ENCODE results near the gene SNIP1.

SNIP1 gene

DNA sequence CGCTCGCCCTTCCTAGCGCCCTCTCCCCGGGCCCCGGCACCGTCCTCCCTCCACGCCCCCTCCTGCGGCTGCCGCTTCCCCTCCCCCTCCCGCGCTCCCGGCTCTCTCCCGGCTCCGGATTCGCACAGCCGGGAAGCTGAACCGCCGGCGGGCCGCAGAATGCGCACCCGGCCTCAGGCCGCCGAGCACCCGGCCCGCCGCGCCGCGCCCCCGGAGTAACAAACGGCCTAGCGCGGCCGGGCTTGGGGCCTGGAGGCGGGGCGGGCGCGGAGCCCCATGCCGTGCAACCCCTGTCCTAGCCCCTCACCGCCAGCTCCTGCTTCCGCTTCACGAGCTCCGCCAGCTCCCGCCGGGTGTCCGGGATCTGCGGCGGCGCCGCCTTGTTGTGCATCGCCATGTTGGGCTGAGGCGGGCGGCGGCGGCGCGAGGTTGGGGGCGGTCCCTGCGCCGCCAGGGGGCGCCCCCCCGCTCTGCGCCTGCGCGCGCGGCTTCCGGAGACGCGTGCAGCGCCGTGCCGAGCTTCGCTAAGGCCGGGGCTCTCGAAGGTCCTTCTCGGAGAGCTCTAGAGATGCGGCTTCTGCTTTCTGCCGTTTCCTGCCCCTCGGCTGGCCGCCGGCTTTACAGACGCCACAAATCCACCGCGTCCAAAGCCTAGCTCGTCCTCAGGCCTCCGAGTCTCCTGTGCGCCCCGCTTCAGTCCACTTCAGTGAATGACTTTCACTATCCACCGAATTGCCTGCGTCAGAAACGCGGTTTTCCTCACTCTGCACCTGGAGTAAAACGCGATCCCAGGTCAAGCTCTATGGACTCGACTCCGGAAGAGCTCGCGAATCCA is 39.5 kb downstream of the SNIP1 start, which contains the start of gene MEAF6:
Gene MEAF6 (minus strand): TSS at position 417 of the 835 bp plus-strand sequence. CDS start 20 bp downstream, at position 397.
- peak; percentile 50 for TF ChIP-seq REST (IDR thresholded peaks at IDR 0.05; ENCODE audit: insufficient replicate concordance, low read depth)
- peak; percentile 66; the same call in 1 of the 2 replicates for TF ChIP-seq SPI1 (IDR thresholded peaks at IDR 0.05; ENCODE audit: borderline replicate concordance, low read depth)
- peak; percentile 77 for TF ChIP-seq POLR2AphosphoS5 (IDR thresholded peaks at IDR 0.05; ENCODE audit: low read depth)
- no peak for TF ChIP-seq GABPA (IDR thresholded peaks at IDR 0.05; ENCODE audit: low read depth)
- TF ChIP-seq, protein P1, sequence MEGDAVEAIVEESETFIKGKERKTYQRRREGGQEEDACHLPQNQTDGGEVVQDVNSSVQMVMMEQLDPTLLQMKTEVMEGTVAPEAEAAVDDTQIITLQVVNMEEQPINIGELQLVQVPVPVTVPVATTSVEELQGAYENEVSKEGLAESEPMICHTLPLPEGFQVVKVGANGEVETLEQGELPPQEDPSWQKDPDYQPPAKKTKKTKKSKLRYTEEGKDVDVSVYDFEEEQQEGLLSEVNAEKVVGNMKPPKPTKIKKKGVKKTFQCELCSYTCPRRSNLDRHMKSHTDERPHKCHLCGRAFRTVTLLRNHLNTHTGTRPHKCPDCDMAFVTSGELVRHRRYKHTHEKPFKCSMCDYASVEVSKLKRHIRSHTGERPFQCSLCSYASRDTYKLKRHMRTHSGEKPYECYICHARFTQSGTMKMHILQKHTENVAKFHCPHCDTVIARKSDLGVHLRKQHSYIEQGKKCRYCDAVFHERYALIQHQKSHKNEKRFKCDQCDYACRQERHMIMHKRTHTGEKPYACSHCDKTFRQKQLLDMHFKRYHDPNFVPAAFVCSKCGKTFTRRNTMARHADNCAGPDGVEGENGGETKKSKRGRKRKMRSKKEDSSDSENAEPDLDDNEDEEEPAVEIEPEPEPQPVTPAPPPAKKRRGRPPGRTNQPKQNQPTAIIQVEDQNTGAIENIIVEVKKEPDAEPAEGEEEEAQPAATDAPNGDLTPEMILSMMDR (IDR thresholded peaks at IDR 0.05; ENCODE audit: insufficient read depth, low read length): peak; percentile 15
- peak; percentile 65 to 86 for DNase-seq (ENCODE audit: low read depth in 1 of 2, low spot score in 1 of 2)
- peak within 1 kb of the TSS; percentile 75 for H3K4me3 ChIP-seq (replicated peaks; ENCODE audit: insufficient read depth, low read length)

DNA sequence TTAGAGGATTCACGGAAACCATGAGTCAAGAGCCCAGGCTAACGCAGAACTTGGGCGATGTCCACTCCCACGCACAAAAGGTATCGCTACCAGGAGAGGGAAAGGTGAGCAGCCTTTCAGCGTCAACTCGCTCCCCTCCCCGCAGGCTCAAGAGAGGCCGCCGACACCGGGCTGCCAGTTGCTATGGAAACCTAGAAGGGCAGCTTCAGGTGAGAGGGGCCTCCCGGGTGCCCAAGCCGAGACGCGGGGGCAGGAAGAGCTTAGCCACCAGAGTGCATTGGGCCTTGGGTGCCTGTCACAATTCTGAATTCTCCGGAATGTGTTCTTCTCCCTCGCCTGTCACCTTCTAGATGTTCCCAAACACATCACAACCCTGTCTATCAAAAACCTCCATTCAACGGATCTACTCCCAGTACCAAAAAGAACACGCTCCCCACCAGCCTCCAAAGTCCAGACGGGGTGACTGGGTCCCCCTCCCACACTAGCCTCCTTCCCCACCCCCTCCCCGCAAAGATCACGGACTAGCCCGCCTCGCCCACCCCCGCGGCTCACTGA is 40.2 kb downstream of the SNIP1 start:
- DNase-seq (ENCODE audit: low read depth in 1 of 2, low spot score in 1 of 2): peak in 1 of 2 experiments; percentile 15
- TF ChIP-seq, protein P1 (IDR thresholded peaks at IDR 0.05; ENCODE audit: insufficient read depth, low read length): no peak
- TF ChIP-seq POLR2AphosphoS5 (IDR thresholded peaks at IDR 0.05; ENCODE audit: low read depth) (no peak), REST (IDR thresholded peaks at IDR 0.05; ENCODE audit: insufficient replicate concordance, low read depth) (no peak), GABPA (IDR thresholded peaks at IDR 0.05; ENCODE audit: low read depth) (no peak), SPI1 (IDR thresholded peaks at IDR 0.05; ENCODE audit: borderline replicate concordance, low read depth) (no peak)
- Histone ChIP-seq H3K4me3 (replicated peaks; ENCODE audit: insufficient read depth, low read length) (peak overlapping the region; percentile 75), H3K27ac (replicated peaks) (peak overlapping the region; percentile 80), H3K27me3 (ENCODE audit: insufficient read depth, poor library complexity, severe bottlenecking) (no peaks in the 10 kb centered on the region)

More for the DNA sequence above, 39.5 kb downstream of the SNIP1 start, which contains the start of gene MEAF6:
- peak within 1 kb of the TSS; percentile 80 for H3K27ac ChIP-seq (replicated peaks)
- no peaks in the 10 kb centered on the region for H3K27me3 ChIP-seq (ENCODE audit: insufficient read depth, poor library complexity, severe bottlenecking)

DNA sequence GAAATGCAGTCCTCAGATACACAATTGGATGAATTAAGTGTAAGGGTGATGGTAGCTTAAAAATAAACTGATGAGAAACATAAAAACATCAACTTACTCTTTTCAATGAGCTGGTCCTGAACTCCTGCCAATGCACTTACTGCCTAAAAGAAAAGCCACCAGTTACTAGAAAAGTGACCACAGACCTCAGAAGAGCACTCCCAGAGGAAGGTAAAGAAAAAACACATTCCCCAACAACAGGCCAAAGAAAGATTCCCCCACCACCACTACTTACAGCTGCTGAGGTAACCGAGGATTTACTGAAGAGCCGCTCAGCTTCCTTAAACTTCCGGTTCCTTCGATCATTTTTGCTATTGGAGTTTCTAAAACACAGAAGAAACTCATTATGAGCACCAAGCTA is 44.9 kb downstream of the SNIP1 start:
- Histone ChIP-seq H3K4me3 (replicated peaks; ENCODE audit: insufficient read depth, low read length) (no peak overlapping the region), H3K27me3 (ENCODE audit: insufficient read depth, poor library complexity, severe bottlenecking) (no peaks in the 10 kb centered on the region), H3K27ac (replicated peaks) (no peak overlapping the region)
- TF ChIP-seq SPI1 (IDR thresholded peaks at IDR 0.05; ENCODE audit: borderline replicate concordance, low read depth) (no peak), GABPA (IDR thresholded peaks at IDR 0.05; ENCODE audit: low read depth) (no peak), REST (IDR thresholded peaks at IDR 0.05; ENCODE audit: insufficient replicate concordance, low read depth) (no peak), POLR2AphosphoS5 (IDR thresholded peaks at IDR 0.05; ENCODE audit: low read depth) (no peak)
- TF ChIP-seq, protein P1 (IDR thresholded peaks at IDR 0.05; ENCODE audit: insufficient read depth, low read length): no peak
- peak in 1 of 2 experiments; percentile 8 for DNase-seq (ENCODE audit: low read depth in 1 of 2, low spot score in 1 of 2)

All from HL-60 (cell line).